GM18909 (cell line): ENCODE results near the gene TMCO4.

Experiments used
- ATAC-seq: cut with Tn5 transposase; IDR thresholded peaks from one replicate; pipeline ENCODE4 v1.9.1; 2021; ENCODE audit warnings: mild to moderate bottlenecking; ENCODE audit not compliant: unreplicated experiment, poor library complexity

TMCO4 gene

GRCh38 chr1:19780267-19780877 is 19.3 kb downstream of the TMCO4 start:
- no peak for ATAC-seq

DNA sequence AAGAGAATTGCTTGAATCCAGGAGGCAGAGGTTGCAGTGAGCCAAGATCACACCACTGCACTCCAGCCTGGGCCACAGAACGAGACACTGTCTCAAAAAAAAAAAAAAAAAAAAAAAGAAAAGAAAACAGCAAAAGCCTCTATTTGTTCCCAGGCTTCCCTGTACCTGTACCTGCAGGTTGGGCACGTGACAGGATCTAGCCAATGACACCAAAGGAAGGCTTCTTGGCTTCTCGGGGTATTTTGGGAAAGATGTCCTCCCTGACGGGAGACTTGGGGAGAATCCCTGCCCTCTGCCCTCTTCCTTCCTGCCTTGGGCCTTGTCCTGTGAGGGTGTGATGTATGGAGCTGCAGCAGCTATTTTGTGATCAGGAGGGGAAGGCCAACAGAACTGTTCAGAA is 22.8 kb downstream of the TMCO4 start:
- ATAC-seq, result no peak

- no peak for ATAC-seq
Observed at GRCh38 chr1:19776287-19776686, 23.4 kb downstream of the TMCO4 start.

- ATAC-seq, result no peak
Observed at GRCh38 chr1:19775831-19776230, 23.9 kb downstream of the TMCO4 start.

GRCh38 chr1:19775317-19775716 is 24.4 kb downstream of the TMCO4 start:
- no peak for ATAC-seq

DNA sequence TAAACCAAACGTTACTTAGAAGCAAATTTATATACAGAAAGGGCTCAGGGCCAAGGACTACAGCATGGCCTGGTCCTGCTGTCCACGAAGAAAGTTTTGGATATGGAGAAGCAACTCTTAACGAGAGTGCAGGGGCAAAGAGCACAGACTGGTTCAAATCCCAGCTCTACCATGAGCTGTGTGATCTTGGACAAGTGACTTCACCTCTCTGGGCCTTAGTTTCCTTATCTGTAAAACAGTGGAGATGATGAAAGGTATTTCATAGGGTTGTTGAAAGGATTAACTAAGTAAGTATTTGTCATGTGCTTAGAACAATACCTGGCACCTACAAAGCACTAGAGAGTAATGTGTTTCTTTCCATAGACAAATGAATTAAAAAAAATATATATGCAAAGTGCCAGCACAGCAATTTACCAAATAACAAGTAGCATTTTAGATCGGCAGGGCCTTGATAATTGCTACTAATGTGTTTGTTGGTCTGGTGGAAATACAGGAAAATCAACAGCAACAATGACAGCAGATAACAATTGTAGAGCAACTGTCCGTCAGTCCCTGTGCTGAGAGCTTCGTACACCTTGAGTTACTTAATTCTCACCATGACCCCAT is 25.4 kb downstream of the TMCO4 start:
- ATAC-seq, result no peak

DNA sequence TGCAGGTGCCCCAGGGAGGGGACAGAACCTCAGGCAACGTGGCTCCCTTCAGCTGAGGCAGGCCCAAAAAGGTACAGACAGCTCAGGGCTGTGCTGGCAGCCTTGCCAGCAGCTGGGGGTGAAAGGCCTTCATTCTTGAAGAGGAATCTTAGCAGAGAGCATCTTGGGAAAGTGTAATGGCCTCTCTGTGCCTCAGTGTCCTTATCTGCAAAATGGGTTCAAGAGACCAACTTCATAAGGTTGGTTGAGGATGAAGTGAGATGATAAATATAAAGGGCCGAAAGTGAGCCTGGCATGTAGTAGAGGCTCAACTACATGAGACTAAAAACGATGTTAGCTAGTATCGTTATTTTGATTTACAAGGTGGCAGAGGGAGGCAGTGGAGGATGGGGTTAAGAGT is 26.2 kb downstream of the TMCO4 start:
- no peak for ATAC-seq

DNA sequence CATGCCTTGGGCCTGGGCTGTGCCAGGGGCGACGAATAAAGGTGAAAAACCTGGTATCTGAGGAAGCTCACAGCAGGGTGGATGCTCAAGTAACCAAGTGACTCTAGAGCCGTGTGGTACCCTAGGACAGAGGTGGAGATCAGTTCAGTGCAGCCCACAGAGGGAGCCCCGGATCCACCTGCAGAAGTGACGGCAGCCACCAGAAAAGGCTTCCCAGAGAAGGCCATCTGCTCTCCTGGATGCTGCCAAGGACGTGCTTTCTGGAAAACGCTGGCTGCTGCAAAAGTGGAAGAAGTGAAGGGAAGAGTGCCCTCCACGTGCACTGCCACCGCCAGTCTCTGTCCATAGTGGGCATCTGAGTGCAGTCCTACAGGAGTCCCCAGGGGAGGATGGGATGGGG is 27.7 kb downstream of the TMCO4 start:
- ATAC-seq, result no peak

- ATAC-seq, result no peak
Observed at GRCh38 chr1:19771350-19771749, 28.4 kb downstream of the TMCO4 start.

DNA sequence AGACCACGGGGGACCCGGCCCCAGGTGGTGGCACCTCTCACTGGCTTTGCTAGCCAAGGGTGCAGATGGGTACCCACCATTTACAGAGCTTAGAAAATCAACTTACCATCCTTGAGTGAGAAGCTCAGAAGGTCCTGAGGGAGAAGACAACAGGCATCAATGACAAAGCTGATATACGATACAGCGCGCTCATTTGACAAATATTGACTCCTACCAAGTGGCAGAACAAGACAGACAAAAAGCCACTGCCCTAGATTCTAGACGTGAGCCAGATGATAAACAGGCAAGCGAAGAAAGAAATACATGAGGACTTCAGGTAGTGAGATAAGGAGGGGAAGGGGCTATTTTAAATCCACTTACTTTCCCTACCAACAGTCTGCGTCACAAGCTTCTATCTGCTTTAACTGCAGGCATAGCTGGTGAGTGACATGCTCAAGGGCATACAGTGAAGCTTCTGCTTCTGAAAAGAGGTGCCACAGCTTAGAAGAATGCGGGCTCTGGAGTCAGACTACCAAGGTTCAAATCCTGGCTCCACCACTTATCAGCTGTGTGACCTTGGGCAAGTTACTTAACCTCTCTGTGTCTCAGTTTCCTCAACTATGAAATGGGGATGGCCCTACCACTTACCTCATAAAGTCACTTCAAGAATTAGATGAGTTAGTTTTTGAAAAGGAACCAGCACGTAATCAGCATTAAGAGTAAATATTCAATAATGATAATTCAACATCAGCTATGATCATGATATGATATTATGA is 29.1 kb downstream of the TMCO4 start:
- ATAC-seq, result no peak

GRCh38 chr1:19769211-19769932 is 30.3 kb downstream of the TMCO4 start:
- no peak for ATAC-seq

- no peak for ATAC-seq
Observed at GRCh38 chr1:19768353-19769210, 31.1 kb downstream of the TMCO4 start.

- no peak for ATAC-seq
Observed at GRCh38 chr1:19765623-19766022, 34.1 kb downstream of the TMCO4 start.

DNA sequence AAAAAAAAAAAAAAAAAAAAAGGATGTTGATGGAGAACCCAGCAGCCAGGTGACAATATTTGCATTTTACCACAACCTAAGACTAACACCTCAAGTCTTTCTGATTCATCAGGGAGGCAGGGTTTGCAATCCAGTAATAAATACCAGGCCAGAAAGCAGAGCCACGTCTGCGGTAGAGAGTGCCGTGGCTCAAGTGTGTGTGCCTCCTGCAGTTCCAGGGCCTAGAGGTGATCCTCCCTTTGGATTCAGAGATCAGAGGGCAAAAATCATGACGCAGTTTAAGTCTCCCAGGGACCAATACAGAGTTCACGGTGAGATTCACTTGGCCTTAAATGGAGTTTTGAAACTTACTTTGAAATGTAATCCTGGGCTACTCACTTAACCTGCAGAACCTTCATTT is 34.9 kb downstream of the TMCO4 start:
- no peak for ATAC-seq

GRCh38 chr1:19762175-19762779 is 37.4 kb downstream of the TMCO4 start:
- no peak for ATAC-seq

DNA sequence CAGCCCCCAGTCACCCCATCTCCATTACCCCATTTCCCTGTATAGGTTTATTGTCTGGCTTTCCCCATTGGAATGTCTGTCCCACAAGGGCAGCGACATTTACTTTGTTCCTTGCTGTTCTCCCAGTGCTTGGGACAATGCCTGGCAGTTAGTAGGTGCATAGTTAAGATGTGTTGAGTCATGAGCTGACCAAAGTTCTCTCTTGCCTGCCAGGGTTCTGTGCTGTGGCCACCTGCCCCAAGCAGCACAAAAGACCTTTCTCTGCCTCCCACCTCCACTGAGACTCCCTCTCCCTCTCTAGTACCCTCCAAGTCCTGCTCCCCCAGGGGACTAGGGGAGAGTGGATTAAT is 40.0 kb downstream of the TMCO4 start:
- ATAC-seq, result no peak

GRCh38 chr1:19758227-19758830 is 41.4 kb downstream of the TMCO4 start:
- ATAC-seq, result no peak

- no peak for ATAC-seq
Observed at GRCh38 chr1:19757641-19758040, 42.1 kb downstream of the TMCO4 start.

DNA sequence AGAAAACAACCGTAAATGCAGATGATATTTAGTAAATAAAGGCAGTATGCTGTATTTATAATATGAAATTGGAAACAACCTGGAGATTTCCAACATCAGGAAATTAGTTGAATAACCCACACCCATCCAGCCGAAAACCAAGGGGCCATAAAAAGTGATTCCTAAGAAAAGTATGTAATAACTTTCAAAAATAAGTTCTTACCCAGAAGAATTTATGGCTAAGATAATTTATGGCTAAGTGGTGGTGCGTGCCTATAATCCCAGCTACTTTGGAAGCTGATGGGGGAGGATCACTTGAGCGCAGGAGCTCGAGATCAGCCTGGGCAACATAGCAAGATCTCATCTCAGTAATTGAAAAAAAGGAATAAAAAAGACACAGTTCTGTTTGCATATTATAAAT is 43.2 kb downstream of the TMCO4 start:
- no peak for ATAC-seq

GRCh38 chr1:19754482-19754881 is 45.2 kb downstream of the TMCO4 start:
- ATAC-seq, result no peak
